KMS-11 (cell line): ENCODE results near the gene RAPGEF5.

Source experiments
- H2AFZ ChIP-seq: fragments of 200-600 bp; sonication (generic); 2 replicates; pipeline ENCODE4 v1.6.1; 2016; ENCODE audit warnings: antibody characterized with exemption, mixed run types, low read depth
- H3K27ac ChIP-seq: fragments of 200-600 bp; sonication (generic); 2 replicates; pipeline ENCODE4 v1.6.1; 2016; ENCODE audit warnings: mild to moderate bottlenecking, mixed run types
- H3K27me3 ChIP-seq: fragments of 200-600 bp; sonication (generic); 2 replicates; pipeline ENCODE4 v1.6.1; 2017; ENCODE audit warnings: mild to moderate bottlenecking, low read depth, mixed run types, moderate library complexity; ENCODE audit not compliant: insufficient read depth
- H3K36me3 ChIP-seq: fragments of 200-600 bp; sonication (generic); 2 replicates; pipeline ENCODE4 v1.6.1; 2017; ENCODE audit warnings: mild to moderate bottlenecking, mixed run types; ENCODE audit not compliant: insufficient read depth
- H3K4me1 ChIP-seq: fragments of 200-600 bp; sonication (generic); 2 replicates; pipeline ENCODE4 v1.6.1; 2016; ENCODE audit warnings: mild to moderate bottlenecking, low read depth, mixed run types; ENCODE audit not compliant: poor library complexity, severe bottlenecking
- H3K4me2 ChIP-seq: fragments of 200-600 bp; sonication (generic); 2 replicates; pipeline ENCODE4 v1.7.0; 2016; ENCODE audit warnings: mild to moderate bottlenecking, mixed run types
- H3K4me3 ChIP-seq: fragments of 200-600 bp; sonication (generic); IDR thresholded peaks from 2 replicates; pipeline ENCODE4 v1.6.1; 2017; ENCODE audit warnings: low read depth, low read length, mixed read lengths; ENCODE audit not compliant: insufficient read depth
- H3K79me2 ChIP-seq: fragments of 200-600 bp; sonication (generic); 2 replicates; pipeline ENCODE4 v1.6.1; 2016; ENCODE audit warnings: low read depth, mixed run types; ENCODE audit not compliant: insufficient read depth
- H3K9ac ChIP-seq: fragments of 200-600 bp; sonication (generic); 2 replicates; pipeline ENCODE4 v1.6.1; 2016; ENCODE audit warnings: mild to moderate bottlenecking, mixed run types
- H4K20me1 ChIP-seq: fragments of 200-600 bp; sonication (generic); 2 replicates; pipeline ENCODE4 v1.6.1; 2016; ENCODE audit warnings: mild to moderate bottlenecking, mixed run types; ENCODE audit not compliant: insufficient read depth
- TF ChIP-seq, protein P1 (sequence below): fragments of 200-600 bp; sonication (generic); conservative IDR thresholded peaks from 2 replicates; pipeline ENCODE4 v1.6.1; 2017; ENCODE audit warnings: low read depth, mild to moderate bottlenecking, antibody characterized with exemption, low read length, moderate library complexity, mixed read lengths

RAPGEF5 gene

DNA sequence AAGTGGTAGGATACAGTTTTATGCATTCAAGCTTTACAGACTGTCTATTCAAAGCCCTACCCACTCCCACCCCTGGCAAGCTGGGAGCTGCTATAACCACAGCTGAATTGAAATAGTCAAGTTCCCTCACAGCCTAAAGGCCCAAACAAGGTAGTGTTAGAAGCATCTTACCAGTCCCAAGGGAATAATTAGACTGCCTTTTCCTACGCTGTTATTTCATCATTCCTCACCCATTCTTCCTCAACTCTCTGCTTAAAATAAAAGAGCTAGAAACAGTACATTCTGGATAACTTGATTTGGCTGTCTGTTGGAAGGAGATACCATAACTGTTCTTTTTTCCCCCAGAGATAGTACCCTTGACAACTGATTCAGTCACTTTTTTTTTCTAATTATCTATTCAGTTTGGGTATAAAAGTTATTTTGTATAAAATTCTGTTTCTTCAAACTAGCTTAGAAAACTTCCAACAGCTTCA lies 54.0 kb downstream of the RAPGEF5 start:
- Histone ChIP-seq H3K9ac (no peak overlapping the region), H3K79me2 (no peaks in the 10 kb centered on the region), H3K4me2 (no peak overlapping the region), H3K4me3 (no peak overlapping the region), H3K27me3 (no peaks in the 10 kb centered on the region), H3K27ac (no peak overlapping the region), H4K20me1 (no peaks in the 10 kb centered on the region), H3K36me3 (peaks cover 8% of the 10 kb centered on the region), H2AFZ (no peak overlapping the region), H3K4me1 (no peaks in the 10 kb centered on the region)
- TF ChIP-seq, protein P1, sequence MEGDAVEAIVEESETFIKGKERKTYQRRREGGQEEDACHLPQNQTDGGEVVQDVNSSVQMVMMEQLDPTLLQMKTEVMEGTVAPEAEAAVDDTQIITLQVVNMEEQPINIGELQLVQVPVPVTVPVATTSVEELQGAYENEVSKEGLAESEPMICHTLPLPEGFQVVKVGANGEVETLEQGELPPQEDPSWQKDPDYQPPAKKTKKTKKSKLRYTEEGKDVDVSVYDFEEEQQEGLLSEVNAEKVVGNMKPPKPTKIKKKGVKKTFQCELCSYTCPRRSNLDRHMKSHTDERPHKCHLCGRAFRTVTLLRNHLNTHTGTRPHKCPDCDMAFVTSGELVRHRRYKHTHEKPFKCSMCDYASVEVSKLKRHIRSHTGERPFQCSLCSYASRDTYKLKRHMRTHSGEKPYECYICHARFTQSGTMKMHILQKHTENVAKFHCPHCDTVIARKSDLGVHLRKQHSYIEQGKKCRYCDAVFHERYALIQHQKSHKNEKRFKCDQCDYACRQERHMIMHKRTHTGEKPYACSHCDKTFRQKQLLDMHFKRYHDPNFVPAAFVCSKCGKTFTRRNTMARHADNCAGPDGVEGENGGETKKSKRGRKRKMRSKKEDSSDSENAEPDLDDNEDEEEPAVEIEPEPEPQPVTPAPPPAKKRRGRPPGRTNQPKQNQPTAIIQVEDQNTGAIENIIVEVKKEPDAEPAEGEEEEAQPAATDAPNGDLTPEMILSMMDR = no peak

DNA sequence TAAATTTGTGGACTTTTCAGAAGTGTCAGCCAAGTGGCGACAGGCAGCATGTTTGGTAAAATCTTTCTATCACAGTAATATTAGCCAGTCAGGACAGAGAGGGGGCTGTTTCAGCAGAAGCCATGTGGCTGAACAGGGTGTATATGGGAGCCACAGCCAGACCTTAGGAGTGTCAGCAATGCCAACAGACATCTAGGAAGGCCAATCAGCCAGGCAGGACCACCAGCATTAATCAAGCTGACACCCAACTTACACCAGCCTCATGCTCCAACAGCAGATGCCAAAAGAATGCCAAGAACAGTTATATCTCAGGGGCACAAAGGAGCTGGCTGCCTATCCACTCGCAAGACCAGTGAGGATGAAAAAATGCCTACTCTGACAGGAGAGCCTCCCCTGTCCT lies 54.8 kb downstream of the RAPGEF5 start:
- H3K27ac ChIP-seq = no peak overlapping the region
- no peak overlapping the region for H3K4me3 ChIP-seq
- H3K4me1 ChIP-seq = no peaks in the 10 kb centered on the region
- peaks cover 8% of the 10 kb centered on the region for H3K36me3 ChIP-seq
- no peaks in the 10 kb centered on the region for H4K20me1 ChIP-seq
- no peaks in the 10 kb centered on the region for H3K27me3 ChIP-seq
- H3K9ac ChIP-seq = no peak overlapping the region
- H2AFZ ChIP-seq = no peak overlapping the region
- H3K79me2 ChIP-seq = no peaks in the 10 kb centered on the region
- TF ChIP-seq, protein P1 = no peak
- H3K4me2 ChIP-seq = no peak overlapping the region

DNA sequence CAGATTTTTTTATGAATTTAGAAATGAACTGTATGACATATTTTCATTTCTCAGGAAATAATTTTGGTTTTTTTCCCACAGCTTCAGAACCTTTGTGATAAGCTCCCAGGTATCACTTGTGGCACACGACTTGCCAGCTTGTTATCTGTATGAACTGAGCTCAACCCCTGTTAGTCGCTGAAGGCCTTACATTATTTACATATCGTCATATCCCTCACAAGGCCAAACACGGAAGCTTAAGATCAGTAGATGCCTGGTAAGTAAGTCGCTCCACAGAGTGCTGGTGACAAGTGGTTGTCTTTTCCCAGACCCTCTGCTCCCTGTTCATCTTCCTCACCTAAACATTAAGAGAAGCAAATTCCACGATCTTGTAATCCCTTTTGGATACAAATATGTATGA lies 55.2 kb downstream of the RAPGEF5 start:
- Histone ChIP-seq H3K4me2 (no peak overlapping the region), H2AFZ (no peak overlapping the region), H3K27ac (no peak overlapping the region), H3K4me3 (no peak overlapping the region), H3K9ac (no peak overlapping the region), H3K36me3 (peaks cover 4% of the 10 kb centered on the region), H3K79me2 (no peaks in the 10 kb centered on the region), H4K20me1 (no peaks in the 10 kb centered on the region), H3K27me3 (no peaks in the 10 kb centered on the region), H3K4me1 (no peaks in the 10 kb centered on the region)
- TF ChIP-seq, protein P1 = no peak

DNA sequence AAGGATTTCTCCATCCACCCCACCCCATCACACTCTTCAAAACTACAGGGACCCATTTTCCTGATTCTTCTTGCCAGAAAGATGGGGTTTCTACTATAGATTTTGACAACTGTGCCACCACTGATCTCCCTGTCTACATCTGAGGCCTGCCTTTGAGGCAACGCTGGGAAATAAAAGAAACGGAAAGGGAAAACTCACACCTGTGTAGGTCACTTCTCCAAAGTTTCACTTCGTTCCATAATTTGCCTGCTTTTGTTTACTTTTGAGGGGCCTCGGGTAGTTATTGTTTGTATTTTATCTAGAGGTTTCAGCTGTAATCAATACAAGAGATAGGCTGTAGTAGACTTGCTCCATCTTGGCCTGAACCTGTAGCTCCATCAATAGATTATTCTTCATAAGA lies 56.1 kb downstream of the RAPGEF5 start:
- no peak overlapping the region for H3K4me2 ChIP-seq
- H3K9ac ChIP-seq = no peak overlapping the region
- H4K20me1 ChIP-seq = no peaks in the 10 kb centered on the region
- TF ChIP-seq, protein P1 = no peak
- no peak overlapping the region for H3K4me3 ChIP-seq
- H3K36me3 ChIP-seq = no peaks in the 10 kb centered on the region; the same call in 1 of the 2 replicates
- H3K79me2 ChIP-seq = no peaks in the 10 kb centered on the region
- H2AFZ ChIP-seq = no peak overlapping the region
- H3K4me1 ChIP-seq = no peaks in the 10 kb centered on the region
- H3K27me3 ChIP-seq = no peaks in the 10 kb centered on the region
- no peak overlapping the region for H3K27ac ChIP-seq
